SK-N-SH (cell line): ENCODE data around the gene POLR3B.

ENCODE experiments used
- CTCF ChIP-seq: fragments of 200-600 bp; sonication (generic); IDR thresholded peaks from 2 replicates; pipeline ENCODE4 v1.6.1; 2017; ENCODE audit warnings: antibody characterized with exemption, mild to moderate bottlenecking, moderate library complexity
- EZH2phosphoT487 ChIP-seq: fragments of 200-600 bp; sonication (generic); IDR thresholded peaks from 2 replicates; pipeline ENCODE4 v1.6.1; 2017; ENCODE audit warnings: low read depth, mixed run types, mild to moderate bottlenecking, antibody characterized with exemption, moderate library complexity, borderline replicate concordance
- REST ChIP-seq: IDR thresholded peaks from 2 replicates; pipeline ENCODE4 v1.6.1; 2012; ENCODE audit warnings: mild to moderate bottlenecking, low read depth, low read length, moderate library complexity
- TEAD4 ChIP-seq: IDR thresholded peaks from 2 replicates; pipeline ENCODE4 v1.4.0; 2012; ENCODE audit warnings: mild to moderate bottlenecking, borderline replicate concordance; ENCODE audit not compliant: insufficient read depth
- ZBTB33 ChIP-seq: IDR thresholded peaks from 2 replicates; pipeline ENCODE4 v1.4.0; 2012; ENCODE audit warnings: low read depth, borderline replicate concordance

GRCh38 chr12:106358396-106359241, 1.1 kb downstream of the POLR3B start:
- TF ChIP-seq REST (no peak), CTCF (no peak), EZH2phosphoT487 (no peak), TEAD4 (no peak), ZBTB33 (no peak)
